ENCODE results near the gene KATNAL1. TPM values are rescaled to one million over a fixed set of nuclear protein-coding genes. Genes with fewer than 3 reads are reported as not detected.

Gene KATNAL1
- total RNA-seq, 4 donors from 2014 or later = 22.2 to 41.4 (median 28.4) TPM

DNA sequence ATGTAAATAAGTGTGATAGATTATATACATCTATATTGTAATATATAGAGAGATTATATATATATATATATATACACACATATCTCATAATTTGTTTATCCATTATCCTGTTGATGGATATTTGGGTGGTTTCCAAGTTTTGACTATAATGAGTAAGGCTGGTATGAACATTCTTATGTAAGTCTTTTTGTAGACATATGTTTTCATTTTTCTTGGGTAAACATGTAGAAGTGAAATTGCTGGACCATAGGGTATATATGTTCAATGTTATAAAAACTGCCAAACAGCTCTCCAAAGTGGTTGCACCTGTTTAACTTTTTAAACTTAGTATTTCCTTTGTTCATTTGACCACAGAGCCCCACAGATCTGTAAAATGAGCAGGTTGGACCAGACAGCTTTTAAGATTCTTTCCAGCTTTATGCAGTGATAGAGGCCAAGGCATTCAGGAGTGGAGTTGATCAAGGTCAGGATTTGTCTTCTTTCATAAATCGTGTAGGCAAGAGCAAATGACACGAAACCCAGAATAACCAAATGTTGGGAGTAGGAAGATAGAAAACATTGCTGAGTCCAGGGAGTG lies 21.7 kb upstream of the KATNAL1 start:
- no peak for TF ChIP-seq CTCF (IDR thresholded peaks at IDR 0.05; ENCODE audit: low read depth)

GRCh38 chr13:30325668-30326067 lies 18.3 kb upstream of the KATNAL1 start:
- TF ChIP-seq CTCF (IDR thresholded peaks at IDR 0.05; ENCODE audit: low read depth) = no peak

GRCh38 chr13:30323524-30323923 lies 16.2 kb upstream of the KATNAL1 start:
- no peak for TF ChIP-seq CTCF (IDR thresholded peaks at IDR 0.05; ENCODE audit: low read depth)

DNA sequence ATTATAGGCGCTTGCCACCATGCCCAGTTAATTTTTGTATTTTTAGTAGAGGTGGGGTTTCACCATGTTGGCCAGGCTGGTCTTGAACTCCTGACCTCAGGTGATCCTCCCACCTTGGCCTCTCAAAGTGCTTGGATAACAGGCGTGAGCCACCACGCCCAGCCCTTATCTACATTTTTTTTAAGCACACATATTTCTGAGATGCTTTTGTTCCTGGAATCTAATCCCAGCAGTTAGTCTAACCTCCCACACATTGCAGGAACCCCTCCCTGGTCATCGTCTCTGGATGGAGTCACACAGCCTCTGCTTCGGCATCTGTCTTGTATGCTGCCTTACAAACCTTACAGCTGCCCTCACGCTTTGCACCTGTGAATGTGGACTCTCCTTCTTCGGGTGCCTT lies 15.1 kb upstream of the KATNAL1 start:
- TF ChIP-seq CTCF (IDR thresholded peaks at IDR 0.05; ENCODE audit: low read depth) = no peak

DNA sequence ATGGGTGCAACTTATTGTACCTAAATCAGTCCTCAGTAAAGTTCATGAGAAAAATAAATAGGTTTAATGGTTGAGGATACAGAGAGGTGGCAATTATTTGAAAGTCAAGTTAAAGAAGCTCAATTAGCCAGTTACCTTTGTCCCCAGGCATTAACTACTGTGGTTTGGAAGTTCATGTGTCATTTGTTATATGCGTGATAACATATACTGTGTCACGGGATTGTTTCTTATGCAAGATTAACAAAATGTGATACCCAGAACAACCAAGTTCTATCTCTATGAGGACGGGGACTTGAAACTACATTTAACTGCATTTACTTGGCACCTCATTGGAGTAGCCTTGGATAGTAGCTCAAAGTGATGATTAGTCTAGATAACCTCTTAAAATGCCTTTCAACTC lies 13.9 kb upstream of the KATNAL1 start:
- no peak for TF ChIP-seq CTCF (IDR thresholded peaks at IDR 0.05; ENCODE audit: low read depth)

DNA sequence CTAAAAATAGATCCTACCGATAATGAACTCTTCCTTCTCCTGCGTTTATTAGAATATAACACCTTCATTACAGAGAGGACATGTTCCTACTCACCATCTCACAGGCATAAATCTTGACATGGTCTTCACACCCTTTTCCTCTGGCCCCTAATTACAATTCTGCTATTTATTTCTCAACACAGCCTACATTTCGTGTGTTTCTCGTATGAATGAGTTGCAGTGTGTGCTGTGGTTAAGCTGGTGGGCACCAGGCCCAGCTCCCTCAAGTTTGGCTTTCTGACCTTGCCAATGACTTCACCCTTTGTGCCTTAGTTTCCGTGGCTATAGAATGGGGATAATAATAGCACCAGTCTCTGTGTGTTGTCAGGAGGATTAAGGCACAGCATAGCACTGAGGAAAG lies 12.3 kb upstream of the KATNAL1 start:
- no peak for TF ChIP-seq CTCF (IDR thresholded peaks at IDR 0.05; ENCODE audit: low read depth)

GRCh38 chr13:30319130-30319529 lies 11.8 kb upstream of the KATNAL1 start:
- TF ChIP-seq CTCF (IDR thresholded peaks at IDR 0.05; ENCODE audit: low read depth) = no peak

All from subcutaneous adipose tissue (tissue), 4 donors.